ENCODE results near the gene RRP8. TPM values are rescaled to one million over a fixed set of nuclear protein-coding genes. Genes with fewer than 3 reads are reported as not detected.

The RRP8 gene
- total RNA-seq, 1 experiment from 2014 or later = 17.4 TPM

DNA sequence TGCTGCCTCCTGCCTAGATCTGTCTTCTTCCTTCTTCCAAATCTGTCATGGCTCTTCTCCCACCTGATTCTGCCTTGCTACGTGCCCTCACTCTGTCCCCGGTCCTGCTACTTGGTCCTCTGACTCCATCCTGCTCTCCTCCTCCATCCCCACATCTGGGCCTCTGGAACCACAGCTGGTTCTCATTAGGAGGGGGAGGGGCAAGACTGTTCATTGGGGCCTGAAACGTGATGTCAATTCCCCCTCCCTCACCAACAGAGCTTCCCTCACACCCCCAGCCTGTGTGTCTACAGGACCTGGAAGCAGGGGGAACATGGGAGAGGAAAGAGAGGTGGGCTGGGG lies 43.1 kb upstream of the RRP8 start:
- no peak for DNase-seq
- Mint-ChIP-seq H3K27me3 (ENCODE audit: unreplicated experiment) (no peaks in the 10 kb centered on the region), H3K9me3 (ENCODE audit: low read depth, unreplicated experiment) (no peaks in the 10 kb centered on the region), H3K4me1 (ENCODE audit: low read depth, unreplicated experiment) (no peaks in the 10 kb centered on the region), H3K36me3 (ENCODE audit: insufficient read depth, unreplicated experiment) (no peaks in the 10 kb centered on the region), H3K27ac (ENCODE audit: unreplicated experiment) (no peak overlapping the region), H3K4me3 (ENCODE audit: low read depth, unreplicated experiment) (no peak overlapping the region)
- no TSS peak for BruUV-seq (replicated peaks)
- intact Hi-C loops (cut with micrococcal nuclease; ENCODE audit: unreplicated experiment) = no loop called here
- TF ChIP-seq, protein P1, sequence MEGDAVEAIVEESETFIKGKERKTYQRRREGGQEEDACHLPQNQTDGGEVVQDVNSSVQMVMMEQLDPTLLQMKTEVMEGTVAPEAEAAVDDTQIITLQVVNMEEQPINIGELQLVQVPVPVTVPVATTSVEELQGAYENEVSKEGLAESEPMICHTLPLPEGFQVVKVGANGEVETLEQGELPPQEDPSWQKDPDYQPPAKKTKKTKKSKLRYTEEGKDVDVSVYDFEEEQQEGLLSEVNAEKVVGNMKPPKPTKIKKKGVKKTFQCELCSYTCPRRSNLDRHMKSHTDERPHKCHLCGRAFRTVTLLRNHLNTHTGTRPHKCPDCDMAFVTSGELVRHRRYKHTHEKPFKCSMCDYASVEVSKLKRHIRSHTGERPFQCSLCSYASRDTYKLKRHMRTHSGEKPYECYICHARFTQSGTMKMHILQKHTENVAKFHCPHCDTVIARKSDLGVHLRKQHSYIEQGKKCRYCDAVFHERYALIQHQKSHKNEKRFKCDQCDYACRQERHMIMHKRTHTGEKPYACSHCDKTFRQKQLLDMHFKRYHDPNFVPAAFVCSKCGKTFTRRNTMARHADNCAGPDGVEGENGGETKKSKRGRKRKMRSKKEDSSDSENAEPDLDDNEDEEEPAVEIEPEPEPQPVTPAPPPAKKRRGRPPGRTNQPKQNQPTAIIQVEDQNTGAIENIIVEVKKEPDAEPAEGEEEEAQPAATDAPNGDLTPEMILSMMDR (IDR thresholded peaks at IDR 0.05; ENCODE audit: unreplicated experiment) = no peak
- CTCF ChIA-PET = no interaction called here

DNA sequence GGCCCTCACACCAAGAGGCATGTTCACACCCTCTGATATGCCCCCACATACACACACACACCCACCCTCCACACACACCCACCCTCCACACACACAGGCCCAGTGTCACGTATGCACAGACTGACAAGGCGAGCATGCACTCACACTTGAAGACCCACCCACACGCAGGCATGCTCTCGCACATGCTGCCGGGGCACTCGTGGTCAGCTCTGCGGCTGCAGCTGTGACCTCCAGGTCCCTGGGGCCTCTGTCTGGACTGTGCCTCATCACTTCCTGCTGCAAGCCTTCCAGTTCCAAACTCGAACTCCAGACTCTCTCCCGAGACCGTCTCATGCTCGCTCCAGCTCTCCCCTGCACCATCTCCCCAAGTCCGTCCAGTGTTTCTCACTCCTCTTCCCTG lies 42.7 kb upstream of the RRP8 start:
- DNase-seq = no peak
- CTCF ChIA-PET = no interaction called here
- TF ChIP-seq, protein P1 (IDR thresholded peaks at IDR 0.05; ENCODE audit: unreplicated experiment) = no peak
- BruUV-seq (replicated peaks) = no TSS peak
- no peak overlapping the region for H3K27ac Mint-ChIP-seq (ENCODE audit: unreplicated experiment)
- intact Hi-C loops (cut with micrococcal nuclease; ENCODE audit: unreplicated experiment) = no loop called here
- H3K4me1 Mint-ChIP-seq (ENCODE audit: low read depth, unreplicated experiment) = no peaks in the 10 kb centered on the region
- no peaks in the 10 kb centered on the region for H3K36me3 Mint-ChIP-seq (ENCODE audit: insufficient read depth, unreplicated experiment)
- H3K9me3 Mint-ChIP-seq (ENCODE audit: low read depth, unreplicated experiment) = no peaks in the 10 kb centered on the region
- H3K27me3 Mint-ChIP-seq (ENCODE audit: unreplicated experiment) = no peaks in the 10 kb centered on the region
- H3K4me3 Mint-ChIP-seq (ENCODE audit: low read depth, unreplicated experiment) = no peak overlapping the region

DNA sequence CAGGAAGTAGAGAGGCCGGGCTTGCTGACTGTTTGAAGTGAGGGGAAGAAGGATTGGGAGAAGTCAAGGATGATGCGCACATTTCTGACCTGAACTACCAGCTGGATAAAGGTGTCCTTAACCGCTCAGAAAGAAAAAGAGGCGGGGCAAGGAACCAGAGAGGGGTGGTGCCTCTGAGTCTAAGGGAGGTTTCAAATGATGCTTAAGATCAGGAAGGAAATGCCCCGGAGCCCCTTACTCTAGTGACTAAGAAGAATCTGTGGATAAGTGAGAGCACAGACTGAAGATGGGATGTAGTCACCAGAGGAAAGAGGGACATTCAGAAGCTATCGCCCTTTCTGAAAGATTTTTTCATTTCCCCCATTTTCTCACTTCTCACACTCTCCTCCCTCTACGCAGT lies 39.5 kb upstream of the RRP8 start:
- CTCF ChIA-PET = no interaction called here
- Mint-ChIP-seq H3K27ac (ENCODE audit: unreplicated experiment) (no peak overlapping the region), H3K27me3 (ENCODE audit: unreplicated experiment) (peaks cover 12% of the 10 kb centered on the region), H3K4me3 (ENCODE audit: low read depth, unreplicated experiment) (no peak overlapping the region), H3K9me3 (ENCODE audit: low read depth, unreplicated experiment) (no peaks in the 10 kb centered on the region), H3K36me3 (ENCODE audit: insufficient read depth, unreplicated experiment) (no peaks in the 10 kb centered on the region), H3K4me1 (ENCODE audit: low read depth, unreplicated experiment) (no peaks in the 10 kb centered on the region)
- intact Hi-C loops (cut with micrococcal nuclease; ENCODE audit: unreplicated experiment) = no loop called here
- no TSS peak for BruUV-seq (replicated peaks)
- no peak for DNase-seq
- TF ChIP-seq, protein P1 (IDR thresholded peaks at IDR 0.05; ENCODE audit: unreplicated experiment) = no peak

DNA sequence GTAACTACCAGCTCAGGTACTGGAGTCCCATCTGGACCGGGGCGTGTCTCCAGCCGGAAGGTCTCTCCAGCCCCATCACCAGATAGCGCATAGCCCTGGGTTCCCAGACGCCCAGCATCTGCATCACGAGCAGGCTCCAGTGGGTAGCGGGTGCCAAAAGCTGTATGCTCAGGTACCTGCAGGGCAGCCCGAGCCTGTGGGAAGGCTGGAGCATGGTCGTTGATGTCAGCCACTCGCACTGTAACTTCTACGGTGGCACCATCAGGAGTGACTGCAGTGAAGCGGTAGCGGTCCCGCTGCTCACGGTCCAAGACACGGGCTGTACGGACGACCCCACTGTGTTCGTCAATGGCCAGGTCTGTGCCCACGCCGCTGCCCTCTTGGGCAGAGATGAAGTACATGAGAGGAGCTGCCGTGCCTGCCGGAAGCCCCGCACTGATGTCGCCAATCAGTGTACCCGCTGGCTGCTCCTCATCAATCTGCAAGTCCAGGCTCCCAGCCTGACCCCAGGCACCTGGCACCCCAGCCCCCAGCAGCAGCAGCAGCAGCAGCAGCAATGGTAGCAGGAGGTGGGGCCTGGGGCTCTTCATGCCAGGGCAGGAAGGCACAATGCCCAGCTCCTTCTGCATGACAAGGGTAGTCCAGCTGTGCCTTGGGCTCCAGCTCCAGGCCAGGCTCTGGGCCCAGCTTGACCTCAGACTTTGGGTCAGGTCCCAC lies 37.7 kb upstream of the RRP8 start:
- Mint-ChIP-seq H3K4me1 (ENCODE audit: low read depth, unreplicated experiment) (no peaks in the 10 kb centered on the region), H3K4me3 (ENCODE audit: low read depth, unreplicated experiment) (no peak overlapping the region), H3K36me3 (ENCODE audit: insufficient read depth, unreplicated experiment) (no peaks in the 10 kb centered on the region), H3K9me3 (ENCODE audit: low read depth, unreplicated experiment) (no peaks in the 10 kb centered on the region), H3K27me3 (ENCODE audit: unreplicated experiment) (peaks cover 12% of the 10 kb centered on the region), H3K27ac (ENCODE audit: unreplicated experiment) (no peak overlapping the region)
- BruUV-seq (replicated peaks) = no TSS peak
- no peak for DNase-seq
- TF ChIP-seq, protein P1 (IDR thresholded peaks at IDR 0.05; ENCODE audit: unreplicated experiment) = no peak
- CTCF ChIA-PET = no interaction called here
- intact Hi-C loops (cut with micrococcal nuclease; ENCODE audit: unreplicated experiment) = no loop called here

All from Calu3 (cell line).